Testis (tissue), 3 donors: ENCODE measurements around the gene SMAD7. TPM values are rescaled to one million over a fixed set of nuclear protein-coding genes. Genes with fewer than 3 reads are reported as not detected.

Experiments used
- DNase-seq: peaks from one replicate; pipeline ENCODE4 v3.0.0-alpha.2; 2019
- H3K27ac ChIP-seq, 2 donors: fragments of 200-600 bp; sonication (generic); one replicate each; pipeline ENCODE4 v1.5.1; 2019
- H3K27me3 ChIP-seq: fragments of 200-600 bp; sonication (generic); one replicate; pipeline ENCODE4 v1.5.1; 2019
- H3K36me3 ChIP-seq: fragments of 200-600 bp; sonication (generic); one replicate; pipeline ENCODE4 v1.5.1; 2017; ENCODE audit warnings: low read depth; ENCODE audit errors: missing control alignments
- H3K4me1 ChIP-seq: fragments of 200-600 bp; sonication (generic); one replicate; pipeline ENCODE4 v1.5.1; 2019
- H3K4me3 ChIP-seq, 2 donors: fragments of 200-600 bp; sonication (generic); one replicate each; pipeline ENCODE4 v1.5.1; 2017 to 2019
- H3K9me3 ChIP-seq: fragments of 200-600 bp; sonication (generic); one replicate; pipeline ENCODE4 v1.5.1; 2017
- POLR2A ChIP-seq: fragments of 450-650 bp; IDR thresholded peaks from one replicate; pipeline ENCODE4 v1.6.1; 2017; ENCODE audit warnings: antibody characterized with exemption, mild to moderate bottlenecking, moderate library complexity
- WGBS, 2 donors: methylation state at CpG; one replicate each; pipeline ENCODE4 v1.1.5; 2018; 5-methylcytosine and 5-hydroxymethylcytosine counted together
- intact Hi-C: fragments of 100-400 bp; cut with DNase I; formaldehyde crosslinking; loops from one replicate; pipeline ENCODE4 v1.15.1; 2023; ENCODE audit warnings: low total_unique reads
- polyA plus RNA-seq: library from polyadenylated mRNA; stranded (reverse); fragments of 350-450 nt; fragmentation: Illumina TruSeq; extraction: RNeasy Lipid Tissue Mini Kit (QIAGEN cat#74804); gene quantifications from one replicate; pipeline ENCODE4 v1.2.3, GENCODE V29; 2014; ENCODE audit warnings: low read depth, low replicate concordance; ENCODE audit not compliant: insufficient read depth
- total RNA-seq, 2 donors: library from RNA; depleted of rRNA; stranded (reverse); fragments of >200 nt; gene quantifications; one replicate each; pipeline ENCODE4 v1.2.3, GENCODE V29; 2016
- TF ChIP-seq, protein P1 (sequence below), 3 experiments: fragments of 450-650 bp in 2 of 3; fragments of 200-600 bp in 1 of 3; sonication (generic) in 1 of 3; IDR thresholded peaks; one replicate each; pipeline ENCODE4 v1.5.1; 2016 to 2019; ENCODE audit warnings: antibody characterized with exemption in 3 of 3, mild to moderate bottlenecking in 2 of 3, moderate library complexity in 1 of 3

Gene SMAD7
- total and polyA plus RNA-seq, 3 donors from 2014 or later, result 7.5 to 14.6 (median 9.8) TPM

DNA sequence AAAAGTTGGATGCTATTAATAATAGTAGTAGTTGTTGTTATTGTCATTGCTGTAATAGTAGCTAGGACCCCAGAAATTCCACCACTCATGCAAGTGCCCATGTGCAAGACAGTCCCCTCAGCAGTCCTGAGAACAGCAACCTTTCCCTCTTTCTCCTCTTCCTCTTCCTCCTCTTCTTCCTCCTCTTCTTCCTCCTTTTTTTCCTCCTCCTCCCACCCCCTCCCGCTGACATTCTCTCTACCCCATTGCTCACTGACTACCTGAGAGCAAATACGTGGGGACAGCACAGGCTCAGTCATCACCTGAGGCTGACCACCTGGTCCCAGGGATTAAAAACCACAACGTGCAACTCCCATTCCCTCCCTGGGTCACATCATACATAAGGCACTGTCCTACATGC is 41.8 kb downstream of the SMAD7 start:
- H3K9me3 ChIP-seq, result no peaks in the 10 kb centered on the region
- WGBS, 2 donors, result 77 to 78% methylated on average over 3 of the region's 3 CpGs
- no peak for TF ChIP-seq POLR2A
- TF ChIP-seq, protein P1, sequence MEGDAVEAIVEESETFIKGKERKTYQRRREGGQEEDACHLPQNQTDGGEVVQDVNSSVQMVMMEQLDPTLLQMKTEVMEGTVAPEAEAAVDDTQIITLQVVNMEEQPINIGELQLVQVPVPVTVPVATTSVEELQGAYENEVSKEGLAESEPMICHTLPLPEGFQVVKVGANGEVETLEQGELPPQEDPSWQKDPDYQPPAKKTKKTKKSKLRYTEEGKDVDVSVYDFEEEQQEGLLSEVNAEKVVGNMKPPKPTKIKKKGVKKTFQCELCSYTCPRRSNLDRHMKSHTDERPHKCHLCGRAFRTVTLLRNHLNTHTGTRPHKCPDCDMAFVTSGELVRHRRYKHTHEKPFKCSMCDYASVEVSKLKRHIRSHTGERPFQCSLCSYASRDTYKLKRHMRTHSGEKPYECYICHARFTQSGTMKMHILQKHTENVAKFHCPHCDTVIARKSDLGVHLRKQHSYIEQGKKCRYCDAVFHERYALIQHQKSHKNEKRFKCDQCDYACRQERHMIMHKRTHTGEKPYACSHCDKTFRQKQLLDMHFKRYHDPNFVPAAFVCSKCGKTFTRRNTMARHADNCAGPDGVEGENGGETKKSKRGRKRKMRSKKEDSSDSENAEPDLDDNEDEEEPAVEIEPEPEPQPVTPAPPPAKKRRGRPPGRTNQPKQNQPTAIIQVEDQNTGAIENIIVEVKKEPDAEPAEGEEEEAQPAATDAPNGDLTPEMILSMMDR (IDR thresholded peaks at IDR 0.05), result no peak

DNA sequence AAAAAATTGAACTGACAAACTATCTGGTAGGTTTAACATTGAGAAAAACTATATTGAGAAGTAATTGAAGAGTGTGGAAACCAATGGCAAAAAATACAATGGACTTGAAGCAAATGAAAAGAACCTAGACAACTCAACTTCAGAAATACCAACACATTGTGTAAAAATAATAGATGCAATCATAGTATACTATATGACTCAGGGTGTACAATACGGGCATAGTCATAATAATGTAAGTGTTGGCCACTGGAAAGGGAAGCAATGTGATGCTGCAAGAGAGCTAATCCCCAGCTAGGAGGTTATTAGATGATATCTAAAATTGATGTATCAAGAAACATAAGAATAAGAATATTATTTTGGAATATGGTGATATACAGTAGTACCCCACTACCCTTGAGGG is 45.3 kb downstream of the SMAD7 start:
- H3K36me3 ChIP-seq, result no peaks in the 10 kb centered on the region
- no peak overlapping the region for H3K4me3 ChIP-seq
- no peak overlapping the region for H3K27ac ChIP-seq
- H3K27me3 ChIP-seq, result no peaks in the 10 kb centered on the region
- peaks cover 14% of the 10 kb centered on the region for H3K4me1 ChIP-seq
- no peaks in the 10 kb centered on the region for H3K9me3 ChIP-seq
- intact Hi-C loops, result no loop called here
- WGBS, 2 donors, result 89 to 95% methylated on average over 1 of the region's 1 CpG
- DNase-seq, result no peak
- TF ChIP-seq, protein P1 (IDR thresholded peaks at IDR 0.05), result no peak
- no peak for TF ChIP-seq POLR2A

More for the DNA sequence above, 41.8 kb downstream of the SMAD7 start:
- no peak for DNase-seq
- Histone ChIP-seq H3K27ac (no peak overlapping the region), H3K4me3 (no peak overlapping the region), H3K4me1 (no peaks in the 10 kb centered on the region), H3K36me3 (no peaks in the 10 kb centered on the region), H3K27me3 (no peaks in the 10 kb centered on the region)
- intact Hi-C loops, result no loop called here

DNA sequence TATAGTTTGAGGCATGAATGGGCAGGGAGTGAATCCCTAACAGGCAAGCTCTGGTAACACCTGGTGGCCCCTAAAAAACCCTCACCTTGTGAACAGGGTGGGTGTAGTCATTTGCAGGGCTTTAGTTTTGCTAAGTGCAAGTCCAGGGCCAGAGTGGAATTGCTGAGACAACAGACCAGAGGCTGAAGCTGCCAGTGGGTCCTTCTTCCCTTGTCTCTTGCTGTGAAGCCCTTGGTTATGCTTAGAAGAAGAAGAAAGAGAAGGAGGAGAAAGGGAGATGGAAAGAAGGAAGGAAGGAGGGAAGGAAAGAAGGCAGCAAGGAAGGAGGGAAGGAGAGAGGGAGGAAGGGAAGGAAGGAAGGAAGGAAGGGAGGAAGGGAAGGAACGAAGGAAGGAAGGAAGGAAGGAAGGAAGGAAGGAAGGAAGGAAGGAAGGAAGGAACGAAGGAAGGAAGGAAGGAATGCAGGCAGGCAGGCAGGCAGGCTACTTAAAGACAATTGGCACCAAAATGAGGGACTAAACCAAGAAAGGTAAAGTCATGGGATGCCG is 45.8 kb downstream of the SMAD7 start:
- no peak for DNase-seq
- intact Hi-C loops, result no loop called here
- H3K36me3 ChIP-seq, result no peaks in the 10 kb centered on the region
- no peaks in the 10 kb centered on the region for H3K27me3 ChIP-seq
- H3K27ac ChIP-seq, result no peak overlapping the region
- WGBS, 2 donors, result 96 to 100% methylated on average over 3 of the region's 3 CpGs
- no peak overlapping the region for H3K4me3 ChIP-seq
- H3K4me1 ChIP-seq, result peaks cover 14% of the 10 kb centered on the region
- H3K9me3 ChIP-seq, result no peaks in the 10 kb centered on the region
- TF ChIP-seq, protein P1 (IDR thresholded peaks at IDR 0.05), result no peak
- no peak for TF ChIP-seq POLR2A

DNA sequence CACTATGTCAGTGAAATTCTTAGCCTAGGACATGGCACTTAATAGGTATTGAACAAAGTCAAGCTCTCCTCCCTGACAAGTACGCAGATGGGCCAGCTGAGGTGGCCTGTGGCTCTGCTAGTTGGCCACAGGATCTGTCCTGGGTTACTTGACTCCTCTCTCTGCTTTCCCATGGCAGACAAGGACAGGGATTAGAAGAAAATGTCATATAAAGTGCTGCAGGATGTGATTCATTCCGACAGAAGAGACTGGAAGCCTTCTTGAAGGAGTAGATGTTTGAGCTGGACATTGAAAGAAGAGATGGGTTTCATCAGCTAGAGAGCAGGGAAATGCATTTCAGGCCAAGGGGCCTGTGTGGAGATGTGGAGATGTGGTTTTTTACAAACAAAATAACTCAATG is 46.7 kb downstream of the SMAD7 start:
- intact Hi-C loops, result no loop called here
- Histone ChIP-seq H3K27ac (no peak overlapping the region), H3K4me1 (peaks cover 14% of the 10 kb centered on the region), H3K9me3 (no peaks in the 10 kb centered on the region), H3K27me3 (no peaks in the 10 kb centered on the region), H3K4me3 (no peak overlapping the region), H3K36me3 (no peaks in the 10 kb centered on the region)
- WGBS, 2 donors, result 92 to 95% methylated on average over 2 of the region's 2 CpGs
- DNase-seq, result no peak
- TF ChIP-seq, protein P1 (IDR thresholded peaks at IDR 0.05), result no peak
- no peak for TF ChIP-seq POLR2A

DNA sequence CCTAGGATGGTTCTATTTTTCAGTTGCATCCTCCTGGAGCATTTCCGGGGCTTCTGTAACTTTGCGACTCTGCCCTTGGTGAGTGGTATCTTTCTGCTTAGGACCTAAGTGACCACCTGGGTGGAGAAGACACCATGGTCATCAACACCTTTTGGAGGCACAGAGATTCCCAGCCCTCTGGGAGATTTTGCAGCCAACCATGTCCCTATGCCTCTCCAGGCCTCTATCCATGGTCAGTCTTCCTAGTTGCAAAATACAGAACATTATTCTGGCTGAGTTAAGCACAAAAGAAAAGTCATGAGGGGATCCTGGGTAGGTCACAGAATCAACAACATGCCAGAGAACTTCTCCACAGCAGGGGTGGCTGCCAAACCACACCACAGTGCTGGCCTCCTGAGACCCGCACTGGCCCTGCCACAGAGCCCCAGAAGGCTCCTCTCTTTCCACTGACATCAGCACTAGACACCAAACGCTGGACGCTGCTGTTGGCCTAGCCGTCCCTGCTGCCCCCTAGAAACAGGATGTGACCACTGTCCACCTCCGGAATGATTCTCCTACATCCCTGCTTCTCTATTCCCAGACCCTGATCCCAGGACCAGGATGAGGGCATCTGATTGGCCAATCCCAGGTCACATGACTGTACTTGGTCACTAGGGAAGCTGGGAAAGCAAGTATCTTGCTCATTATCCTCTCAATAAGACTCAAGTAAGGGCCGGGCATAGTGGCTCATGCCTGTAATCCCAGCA is 47.7 kb downstream of the SMAD7 start:
- WGBS, 2 donors, result 81 to 87% methylated on average over 3 to 8 of the region's 8 CpGs
- H3K4me3 ChIP-seq, result no peak overlapping the region
- peak; percentile 37 for DNase-seq
- H3K27me3 ChIP-seq, result no peaks in the 10 kb centered on the region
- H3K4me1 ChIP-seq, result peaks cover 14% of the 10 kb centered on the region
- no peaks in the 10 kb centered on the region for H3K36me3 ChIP-seq
- intact Hi-C loops, result no loop called here
- peak overlapping the region in 1 of 2 donors; percentile 66 for H3K27ac ChIP-seq
- no peaks in the 10 kb centered on the region for H3K9me3 ChIP-seq
- no peak for TF ChIP-seq POLR2A
- TF ChIP-seq, protein P1 (IDR thresholded peaks at IDR 0.05), result no peak
